CD4-positive, alpha-beta T cell treated with Interferon alpha-2 for 1 hour (primary cell): ENCODE measurements around the gene LARP1B.
"Not testable (repeated sequence)": the region's sequence is repeated elsewhere in the genome, so short reads cannot be mapped to it uniquely, and the experiment has no call there.

Experiments
- DNase-seq, 2 donors: peaks; one replicate each; pipeline ENCODE4 v3.0.0-alpha.2; 2020 to 2022

Gene LARP1B

GRCh38 chr4:128228845-128229795, 168.0 kb downstream of the LARP1B start:
- DNase-seq: no peak

- DNase-seq: no peak
These were observed 171.6 kb downstream of the LARP1B start for GRCh38 chr4:128232719-128233118.

GRCh38 chr4:128234836-128235235, 173.7 kb downstream of the LARP1B start:
- no peak for DNase-seq

- no peak for DNase-seq
These were observed 179.9 kb downstream of the LARP1B start for GRCh38 chr4:128241019-128241418.

- DNase-seq: no peak
These were observed 180.4 kb downstream of the LARP1B start for GRCh38 chr4:128241425-128241913.

- DNase-seq: no peak
These were observed 180.9 kb downstream of the LARP1B start for GRCh38 chr4:128241981-128242380.

- no peak for DNase-seq
These were observed 181.5 kb downstream of the LARP1B start for GRCh38 chr4:128242601-128243000.

GRCh38 chr4:128244379-128244778, 183.3 kb downstream of the LARP1B start:
- DNase-seq: no peak

GRCh38 chr4:128245391-128245790, 184.3 kb downstream of the LARP1B start:
- not testable (repeated sequence) for DNase-seq

GRCh38 chr4:128247906-128248305, 186.8 kb downstream of the LARP1B start:
- DNase-seq: no peak

GRCh38 chr4:128249787-128250668, 188.9 kb downstream of the LARP1B start:
- no peak for DNase-seq

- DNase-seq: no peak
These were observed 194.8 kb downstream of the LARP1B start for GRCh38 chr4:128255906-128256305.

- DNase-seq: no peak
These were observed 195.4 kb downstream of the LARP1B start for GRCh38 chr4:128256539-128256938.

GRCh38 chr4:128258166-128258565, 197.1 kb downstream of the LARP1B start:
- not testable (repeated sequence) for DNase-seq

GRCh38 chr4:128259889-128260288, 198.8 kb downstream of the LARP1B start:
- not testable (repeated sequence) for DNase-seq
